Camera-type eye (tissue), 1 donor: Measurements from ENCODE around the gene ZNF547. TPM values are rescaled to one million over a fixed set of nuclear protein-coding genes. Genes with fewer than 3 reads are reported as not detected.

Source experiments
- total RNA-seq: library from RNA; depleted of rRNA; stranded (reverse); fragments of >200 nt; gene quantifications from one replicate; pipeline ENCODE4 v1.2.3, GENCODE V29; 2014

ZNF547 gene
- 3.4 TPM for total RNA-seq

GRCh38 chr19:57362997-57363687 lies at the start of gene ZNF547, which contains the start of gene TRAPPC2B:
Gene ZNF547 (plus strand): TSS chr19:57363551. CDS start chr19:57368556, 5,005 bp downstream.
Gene TRAPPC2B (plus strand): TSS chr19:57363551. CDS start chr19:57364834, 1,283 bp downstream.

GRCh38 chr19:57320180-57321084 lies 42.9 kb upstream of the ZNF547 start, which contains the start of gene ZNF543:
Gene ZNF543 (plus strand): TSS chr19:57320472. CDS start chr19:57320854, 382 bp downstream.

GRCh38 chr19:57350877-57351805 lies 12.2 kb upstream of the ZNF547 start, which contains the start of gene ZNF304:
Gene ZNF304 (plus strand): TSS chr19:57351271. CDS start chr19:57351665, 394 bp downstream.

GRCh38 chr19:57389730-57390598 lies 26.6 kb downstream of the ZNF547 start, which contains the start of gene ZNF548:
Gene ZNF548 (plus strand): TSS chr19:57389854. CDS start chr19:57390100, 246 bp downstream.

GRCh38 chr19:57410877-57411671 lies 47.7 kb downstream of the ZNF547 start, which contains the start of gene ZNF17:
Gene ZNF17 (plus strand): TSS chr19:57411161. CDS start chr19:57413616, 2,455 bp downstream.

Other genes starting within 250 kb of the ZNF547 start
- gene USP29, start 243.6 kb upstream of the ZNF547 start, total RNA-seq, result 0.16 TPM
- gene ZIM3, start 218.3 kb upstream of the ZNF547 start, total RNA-seq, result not detected
- not detected for gene DUXA, start 196.1 kb upstream of the ZNF547 start, total RNA-seq
- 90.5 TPM for gene ZNF264, start 172.1 kb upstream of the ZNF547 start, total RNA-seq
- gene AURKC, start 132.5 kb upstream of the ZNF547 start, total RNA-seq, result 1.2 TPM
- 43.4 TPM for gene ZNF805, start 122.9 kb upstream of the ZNF547 start, total RNA-seq
- 164 TPM for gene ZNF460, start 83.1 kb upstream of the ZNF547 start, total RNA-seq
- gene ZNF543, start 43.1 kb upstream of the ZNF547 start, total RNA-seq, result 37.8 TPM
- gene ZNF304, start 12.3 kb upstream of the ZNF547 start, total RNA-seq, result 18.3 TPM
- 25.2 TPM for gene TRAPPC2B, start within 50 bp of the ZNF547 start, total RNA-seq
- 62.6 TPM for gene ZNF548, start 26.3 kb downstream of the ZNF547 start, total RNA-seq
- 33.2 TPM for gene ZNF17, start 47.6 kb downstream of the ZNF547 start, total RNA-seq
- 35.1 TPM for gene ZNF749, start 71.8 kb downstream of the ZNF547 start, total RNA-seq
- 4.6 TPM for gene VN1R1, start 93.6 kb downstream of the ZNF547 start, total RNA-seq
- 78.2 TPM for gene ZNF772, start 114.0 kb downstream of the ZNF547 start, total RNA-seq
- gene ZNF419, start 124.2 kb downstream of the ZNF547 start, total RNA-seq, result 25.7 TPM
- gene ZNF773, start 136.4 kb downstream of the ZNF547 start, total RNA-seq, result 35.6 TPM
- gene ZNF549, start 163.8 kb downstream of the ZNF547 start, total RNA-seq, result 20.1 TPM
- 23.3 TPM for gene ZNF550, start 196.3 kb downstream of the ZNF547 start, total RNA-seq
- gene ZNF416, start 215.4 kb downstream of the ZNF547 start, total RNA-seq, result 10.8 TPM
- 28.7 TPM for gene ZIK1, start 220.6 kb downstream of the ZNF547 start, total RNA-seq
- gene ZNF530, start 236.3 kb downstream of the ZNF547 start, total RNA-seq, result 7.1 TPM